DOHH2 (cell line): ENCODE results near the gene SMAD3.

Experiments
- H3F3A ChIP-seq: fragments of 200-600 bp; sonication (generic), shearing (Covaris generic); 2 replicates; pipeline ENCODE4 v1.6.0; 2016; ENCODE audit warnings: antibody characterized with exemption, mild to moderate bottlenecking; ENCODE audit not compliant: control insufficient read depth, insufficient read depth
- H3K27ac ChIP-seq: fragments of 200-600 bp; sonication (generic); 2 replicates; pipeline ENCODE4 v1.5.1; 2014; ENCODE audit warnings: low read depth, mild to moderate bottlenecking, low read length, moderate library complexity
- H3K27me3 ChIP-seq: fragments of 200-600 bp; sonication (generic); 2 replicates; pipeline ENCODE4 v1.6.1; 2014; ENCODE audit warnings: mild to moderate bottlenecking, low read length, mixed read lengths; ENCODE audit not compliant: control insufficient read depth
- H3K36me3 ChIP-seq: fragments of 200-600 bp; sonication (generic); 2 replicates; pipeline ENCODE4 v1.6.1; 2014; ENCODE audit warnings: mild to moderate bottlenecking, low read length, moderate library complexity, mixed read lengths; ENCODE audit not compliant: control insufficient read depth
- H3K4me1 ChIP-seq: fragments of 200-600 bp; sonication (generic); 2 replicates; pipeline ENCODE4 v1.6.1; 2014; ENCODE audit warnings: mild to moderate bottlenecking, low read length, mixed read lengths; ENCODE audit not compliant: control insufficient read depth
- H3K4me2 ChIP-seq: fragments of 200-600 bp; sonication (generic); 2 replicates; pipeline ENCODE4 v1.6.0; 2014; ENCODE audit warnings: mild to moderate bottlenecking, low read length, moderate library complexity
- H3K4me3 ChIP-seq: fragments of 200-600 bp; sonication (generic); 2 replicates; pipeline ENCODE4 v1.5.1; 2014; ENCODE audit warnings: mild to moderate bottlenecking, low read length, mixed read lengths
- H3K79me2 ChIP-seq: fragments of 200-600 bp; sonication (generic); 2 replicates; pipeline ENCODE4 v1.6.1; 2014; ENCODE audit warnings: mild to moderate bottlenecking, low read length, mixed read lengths; ENCODE audit not compliant: control insufficient read depth
- H3K9me2 ChIP-seq: fragments of 200-600 bp; sonication (generic); replicated peaks from 2 replicates; pipeline ENCODE4 v1.6.1; 2014; ENCODE audit warnings: mild to moderate bottlenecking, low read length, mixed read lengths; ENCODE audit not compliant: control insufficient read depth
- H3K9me3 ChIP-seq: fragments of 200-600 bp; sonication (generic); 2 replicates; pipeline ENCODE4 v1.6.1; 2014; ENCODE audit warnings: antibody characterized with exemption, low read length, mixed read lengths; ENCODE audit not compliant: control insufficient read depth, insufficient read depth
- H4K20me1 ChIP-seq: fragments of 200-600 bp; sonication (generic); 2 replicates; pipeline ENCODE4 v1.6.0; 2014; ENCODE audit warnings: low read depth, mild to moderate bottlenecking, antibody characterized with exemption, low read length, moderate library complexity; ENCODE audit not compliant: control insufficient read depth, insufficient read depth
- CTCF ChIP-seq: fragments of 200-600 bp; sonication (generic); IDR thresholded peaks from one replicate; pipeline ENCODE4 v1.5.1; 2014; ENCODE audit warnings: antibody characterized with exemption, mild to moderate bottlenecking, low read depth, low read length; ENCODE audit not compliant: poor library complexity, severe bottlenecking
- EZH2phosphoT487 ChIP-seq: fragments of 200-600 bp; sonication (generic); IDR thresholded peaks from 2 replicates; pipeline ENCODE4 v1.6.1; 2017; ENCODE audit warnings: borderline replicate concordance, mild to moderate bottlenecking, antibody characterized with exemption, low read length, moderate library complexity, mixed read lengths

SMAD3 gene

GRCh38 chr15:67043939-67044771 is 21.2 kb upstream of the SMAD3 start:
- H3F3A ChIP-seq = no peaks in the 10 kb centered on the region
- no peak overlapping the region for H3K4me2 ChIP-seq
- peaks cover 18% of the 10 kb centered on the region for H3K4me1 ChIP-seq
- H3K4me3 ChIP-seq = no peak overlapping the region
- peaks cover 21% of the 10 kb centered on the region for H3K27me3 ChIP-seq
- no peaks in the 10 kb centered on the region for H3K79me2 ChIP-seq
- no peaks in the 10 kb centered on the region for H3K9me3 ChIP-seq
- H3K36me3 ChIP-seq = no peaks in the 10 kb centered on the region
- no peaks in the 10 kb centered on the region for H4K20me1 ChIP-seq
- H3K27ac ChIP-seq = no peak overlapping the region
- TF ChIP-seq EZH2phosphoT487 (no peak), CTCF (no peak)
- no peaks in the 10 kb centered on the region for H3K9me2 ChIP-seq

DNA sequence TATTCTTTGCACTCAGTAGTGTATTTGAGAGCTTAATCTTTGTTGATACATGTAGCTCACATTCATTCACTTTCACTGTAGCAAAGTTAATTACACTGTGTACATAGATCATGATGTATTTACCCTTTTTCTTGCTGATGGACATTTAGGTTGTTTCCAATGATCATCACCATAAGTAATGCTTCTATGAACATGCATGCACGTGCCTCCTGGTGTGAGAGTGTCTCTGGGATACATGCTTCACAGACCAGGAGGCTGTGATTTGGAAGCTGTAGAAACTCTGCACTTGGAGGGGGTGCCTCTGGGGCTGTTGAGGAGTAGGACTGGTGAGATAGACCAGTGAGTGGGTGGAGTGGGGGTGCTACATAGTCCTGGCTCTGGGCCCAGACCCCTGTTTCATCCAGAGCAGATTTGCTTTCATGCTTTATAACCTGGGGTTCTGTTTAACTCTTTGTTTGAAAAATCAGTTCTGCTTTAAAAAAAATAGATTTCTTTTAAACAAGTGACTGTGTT is 18.2 kb upstream of the SMAD3 start:
- H3K4me3 ChIP-seq = no peak overlapping the region
- H3F3A ChIP-seq = no peaks in the 10 kb centered on the region
- H3K9me3 ChIP-seq = no peaks in the 10 kb centered on the region
- no peaks in the 10 kb centered on the region for H3K9me2 ChIP-seq
- no peaks in the 10 kb centered on the region for H3K36me3 ChIP-seq
- H3K4me1 ChIP-seq = peaks cover 40% of the 10 kb centered on the region
- H3K4me2 ChIP-seq = no peak overlapping the region
- H3K79me2 ChIP-seq = no peaks in the 10 kb centered on the region
- peaks cover 6% of the 10 kb centered on the region; the same call in 1 of the 2 replicates for H3K27me3 ChIP-seq
- TF ChIP-seq EZH2phosphoT487 = no peak
- no peak for TF ChIP-seq CTCF
- H3K27ac ChIP-seq = no peak overlapping the region
- no peaks in the 10 kb centered on the region for H4K20me1 ChIP-seq

GRCh38 chr15:67048281-67049279 is 16.8 kb upstream of the SMAD3 start:
- H3K4me2 ChIP-seq = no peak overlapping the region
- H4K20me1 ChIP-seq = no peaks in the 10 kb centered on the region
- peaks cover 31% of the 10 kb centered on the region for H3K4me1 ChIP-seq
- no peaks in the 10 kb centered on the region for H3K27me3 ChIP-seq
- H3F3A ChIP-seq = no peaks in the 10 kb centered on the region
- no peaks in the 10 kb centered on the region for H3K36me3 ChIP-seq
- H3K27ac ChIP-seq = no peak overlapping the region
- no peaks in the 10 kb centered on the region for H3K9me3 ChIP-seq
- H3K79me2 ChIP-seq = no peaks in the 10 kb centered on the region
- no peaks in the 10 kb centered on the region for H3K9me2 ChIP-seq
- H3K4me3 ChIP-seq = no peak overlapping the region
- no peak for TF ChIP-seq CTCF
- no peak for TF ChIP-seq EZH2phosphoT487
